ENCODE measurements around the gene LEMD2.

The LEMD2 gene

GRCh38 chr6:33785778-33786177, 3.2 kb downstream of the LEMD2 start:
- H3K4me3 ChIP-seq (ENCODE audit: low read depth, low read length): no peak overlapping the region
- ChIA-PET CTCF (interaction anchor here (1.1 to 12.9 kb wide), 3 partner anchors 15 to 201 kb away, joined by 3 to 231 read pairs (median 5); no protein-coding TSS in a partner anchor), POLR2A (interaction anchor here (1.4 kb wide), 1 partner anchor 14 kb away, joined by 6 read pairs; no protein-coding TSS in a partner anchor)
- TF ChIP-seq CTCF (IDR thresholded peaks at IDR 0.05; ENCODE audit: insufficient read depth, low read length, missing control alignments): no peak
- DNase-seq (ENCODE audit: low read depth, low spot score): peak; percentile 47

- POLR2A ChIA-PET: no interaction called here
- H3K4me3 ChIP-seq (ENCODE audit: low read depth, low read length): no peak overlapping the region
- no peak for TF ChIP-seq CTCF (IDR thresholded peaks at IDR 0.05; ENCODE audit: insufficient read depth, low read length, missing control alignments)
- DNase-seq (ENCODE audit: low read depth, low spot score): no peak
- CTCF ChIA-PET: interaction anchor here (1.2 to 12.9 kb wide), 2 partner anchors 14 to 243 kb away, joined by 4 to 231 read pairs; no protein-coding TSS in a partner anchor
Observed at GRCh38 chr6:33784787-33785186, 4.1 kb downstream of the LEMD2 start.

GRCh38 chr6:33783781-33784520, 5.0 kb downstream of the LEMD2 start:
- no peak overlapping the region for H3K4me3 ChIP-seq (ENCODE audit: low read depth, low read length)
- no peak for DNase-seq (ENCODE audit: low read depth, low spot score)
- CTCF ChIA-PET: interaction anchor here (1.2 to 12.9 kb wide), 2 partner anchors 13 to 243 kb away, joined by 4 to 231 read pairs; no protein-coding TSS in a partner anchor
- TF ChIP-seq CTCF (IDR thresholded peaks at IDR 0.05; ENCODE audit: insufficient read depth, low read length, missing control alignments): no peak
- POLR2A ChIA-PET: no interaction called here

GRCh38 chr6:33782561-33782960, 6.4 kb downstream of the LEMD2 start:
- DNase-seq (ENCODE audit: low read depth, low spot score): no peak
- ChIA-PET POLR2A (interaction anchor here (1.2 kb wide), 1 partner anchor 10 kb away, joined by 5 read pairs; no protein-coding TSS in a partner anchor), CTCF (interaction anchor here (1.0 to 12.9 kb wide), 2 partner anchors 11 to 192 kb away, joined by 3 to 231 read pairs; no protein-coding TSS in a partner anchor)
- TF ChIP-seq CTCF (IDR thresholded peaks at IDR 0.05; ENCODE audit: insufficient read depth, low read length, missing control alignments): no peak
- no peak overlapping the region for H3K4me3 ChIP-seq (ENCODE audit: low read depth, low read length)

GRCh38 chr6:33781131-33781975, 7.6 kb downstream of the LEMD2 start:
- H3K4me3 ChIP-seq (ENCODE audit: low read depth, low read length): no peak overlapping the region
- CTCF ChIA-PET: interaction anchor here (1.1 to 12.9 kb wide), 3 partner anchors 10 to 247 kb away, joined by 3 to 231 read pairs (median 6); no protein-coding TSS in a partner anchor
- no peak for DNase-seq (ENCODE audit: low read depth, low spot score)
- TF ChIP-seq CTCF (IDR thresholded peaks at IDR 0.05; ENCODE audit: insufficient read depth, low read length, missing control alignments): no peak
- POLR2A ChIA-PET: interaction anchor here (1.2 kb wide), 1 partner anchor 9 kb away, joined by 5 read pairs; no protein-coding TSS in a partner anchor

Measured in AG04449 (cell line).